Measurements from ENCODE around the gene CD5L. TPM values are rescaled to one million over a fixed set of nuclear protein-coding genes. Genes with fewer than 3 reads are reported as not detected.

The CD5L gene
- total RNA-seq, result 1 to 10 TPM in 1 of 9 donors, under 1 TPM in 5, not detected in 3; 0.14 to 1.4 (median 0.54) TPM
- polyA plus RNA-seq, result under 1 TPM; 0.04 to 0.99 TPM
- long read RNA-seq, donor 1, partial matches to known transcripts, result 0 of 2 reads
- long read RNA-seq, donor 1, other reads (novel, unspliced or antisense), result 2 of 2 reads
- long read RNA-seq, donor 2, partial matches to known transcripts, result 0 of 1 reads
- long read RNA-seq, donor 2, other reads (novel, unspliced or antisense), result 1 of 1 reads
- long read RNA-seq, donor 3, result 0 reads

DNA sequence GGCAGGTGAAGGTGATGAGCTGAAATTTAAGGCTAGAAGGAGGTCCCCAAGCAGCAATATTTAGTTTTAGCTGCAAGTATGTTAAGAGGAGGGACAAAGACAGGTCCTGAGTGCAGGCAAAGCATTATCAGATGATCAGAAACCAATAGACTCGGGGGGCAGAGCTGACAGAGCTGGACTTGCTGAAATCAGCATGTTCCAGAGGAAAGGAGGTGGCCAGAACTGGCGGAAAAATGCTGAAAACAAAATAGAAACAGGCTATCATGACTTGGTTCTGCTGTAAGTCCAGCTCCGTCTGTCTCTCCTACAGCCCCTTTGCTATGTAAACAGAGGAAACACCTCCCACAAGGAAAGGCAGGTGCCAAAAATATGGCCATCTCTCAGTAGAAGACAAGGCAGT, at the start of gene CD5L:
Gene CD5L, minus strand, starts transcription at position 101 of the 400 bp plus-strand sequence. CDS start 107 bp downstream, outside the sequence.
- H3K9me3 ChIP-seq, result no peaks in the 10 kb centered on the region
- no peak for TF ChIP-seq POLR2A (IDR thresholded peaks at IDR 0.05)
- TF ChIP-seq, protein P1, sequence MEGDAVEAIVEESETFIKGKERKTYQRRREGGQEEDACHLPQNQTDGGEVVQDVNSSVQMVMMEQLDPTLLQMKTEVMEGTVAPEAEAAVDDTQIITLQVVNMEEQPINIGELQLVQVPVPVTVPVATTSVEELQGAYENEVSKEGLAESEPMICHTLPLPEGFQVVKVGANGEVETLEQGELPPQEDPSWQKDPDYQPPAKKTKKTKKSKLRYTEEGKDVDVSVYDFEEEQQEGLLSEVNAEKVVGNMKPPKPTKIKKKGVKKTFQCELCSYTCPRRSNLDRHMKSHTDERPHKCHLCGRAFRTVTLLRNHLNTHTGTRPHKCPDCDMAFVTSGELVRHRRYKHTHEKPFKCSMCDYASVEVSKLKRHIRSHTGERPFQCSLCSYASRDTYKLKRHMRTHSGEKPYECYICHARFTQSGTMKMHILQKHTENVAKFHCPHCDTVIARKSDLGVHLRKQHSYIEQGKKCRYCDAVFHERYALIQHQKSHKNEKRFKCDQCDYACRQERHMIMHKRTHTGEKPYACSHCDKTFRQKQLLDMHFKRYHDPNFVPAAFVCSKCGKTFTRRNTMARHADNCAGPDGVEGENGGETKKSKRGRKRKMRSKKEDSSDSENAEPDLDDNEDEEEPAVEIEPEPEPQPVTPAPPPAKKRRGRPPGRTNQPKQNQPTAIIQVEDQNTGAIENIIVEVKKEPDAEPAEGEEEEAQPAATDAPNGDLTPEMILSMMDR (IDR thresholded peaks at IDR 0.05), result no peak
- H3K27ac ChIP-seq, result no peak within 1 kb of the TSS
- intact Hi-C loops (cut with DNase I), result no loop called here
- peaks cover 0 to 7% (median 0%) of the 10 kb centered on the region in 9 donors for H3K27me3 ChIP-seq
- no peak for DNase-seq
- peaks cover 0 to 23% (median 0%) of the 10 kb centered on the region in 12 donors for H3K4me1 ChIP-seq
- no peaks in the 10 kb centered on the region for H3K36me3 ChIP-seq
- ATAC-seq, result no peak
- 41 to 68% (median 45%) methylated on average over 3 of the region's 3 CpGs for WGBS, 4 donors
- no peak within 1 kb of the TSS for H3K4me3 ChIP-seq

DNA sequence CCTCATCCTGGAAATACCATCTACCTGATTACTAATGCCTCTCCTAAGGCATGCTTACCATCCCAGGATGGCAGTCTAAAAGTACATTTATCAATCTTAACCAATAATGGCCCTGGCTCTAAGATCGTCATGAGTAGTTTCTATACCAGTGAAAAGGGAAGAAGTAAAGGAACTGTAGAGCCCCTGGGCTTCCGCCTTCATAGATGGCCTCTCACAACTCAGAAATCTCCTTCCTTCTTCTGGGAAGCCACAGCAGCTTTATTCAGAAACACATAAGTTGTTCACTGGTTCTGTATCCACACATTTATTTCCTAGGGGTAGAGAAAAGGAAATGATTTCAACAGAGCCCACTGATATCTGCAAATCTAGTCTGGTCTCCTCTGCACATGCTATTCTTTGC, 41.0 kb upstream of the CD5L start:
- 77 to 94% (median 80%) methylated on average over 2 of the region's 2 CpGs for WGBS, 4 donors
- peak in 1 of 4 donors; percentile 31 for ATAC-seq

DNA sequence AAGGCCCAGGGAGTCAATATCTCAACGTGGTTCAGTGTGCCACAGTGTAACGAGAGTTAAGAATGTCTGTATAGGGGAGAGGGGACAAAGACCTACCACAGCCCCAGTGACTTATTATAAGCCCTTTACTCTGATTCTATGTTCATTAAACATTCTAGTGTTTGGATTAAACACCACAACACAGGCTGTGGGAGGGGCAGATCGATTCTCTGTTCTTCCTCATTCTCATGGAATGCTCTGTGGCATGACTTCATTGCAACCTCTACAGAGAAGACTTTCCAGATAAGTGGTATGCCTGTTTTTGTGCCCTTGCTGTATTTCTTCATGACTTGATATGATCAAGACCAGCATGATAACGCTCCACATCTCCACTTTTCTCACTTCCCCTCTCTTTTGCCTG, 39.0 kb upstream of the CD5L start:
- intact Hi-C loops (cut with DNase I), result loop anchor here in 1 of 10 donors (10.0 kb wide), 1 partner anchor 244 kb away; a partner anchor contains a TSS
- ATAC-seq, result no peak
- WGBS, 4 donors, result 49 to 71% (median 58%) methylated on average over 4 of the region's 4 CpGs
- no peak for DNase-seq
- Histone ChIP-seq H3K27ac (peak overlapping the region in 1 of 12 donors; percentile 2), H3K9me3 (no peaks in the 10 kb centered on the region), H3K4me1 (peaks cover 0 to 25% (median 0%) of the 10 kb centered on the region in 12 donors), H3K36me3 (no peaks in the 10 kb centered on the region), H3K4me3 (no peak overlapping the region), H3K27me3 (no peaks in the 10 kb centered on the region)
- TF ChIP-seq, protein P1 (IDR thresholded peaks at IDR 0.05), result no peak
- TF ChIP-seq POLR2A (IDR thresholded peaks at IDR 0.05), result no peak

More for the DNA sequence above, 41.0 kb upstream of the CD5L start:
- Histone ChIP-seq H3K27ac (peak overlapping the region in 1 of 12 donors; percentile 79), H3K4me3 (no peak overlapping the region), H3K9me3 (no peaks in the 10 kb centered on the region), H3K36me3 (no peaks in the 10 kb centered on the region), H3K27me3 (peaks cover 0 to 4% (median 0%) of the 10 kb centered on the region in 9 donors), H3K4me1 (peaks cover 0 to 25% (median 0%) of the 10 kb centered on the region in 12 donors)
- no peak for DNase-seq
- intact Hi-C loops (cut with DNase I), result loop anchor here in 1 of 10 donors (10.0 kb wide), 1 partner anchor 242 kb away; a partner anchor contains a TSS
- TF ChIP-seq, protein P1 (IDR thresholded peaks at IDR 0.05), result no peak
- TF ChIP-seq POLR2A (IDR thresholded peaks at IDR 0.05), result no peak

DNA sequence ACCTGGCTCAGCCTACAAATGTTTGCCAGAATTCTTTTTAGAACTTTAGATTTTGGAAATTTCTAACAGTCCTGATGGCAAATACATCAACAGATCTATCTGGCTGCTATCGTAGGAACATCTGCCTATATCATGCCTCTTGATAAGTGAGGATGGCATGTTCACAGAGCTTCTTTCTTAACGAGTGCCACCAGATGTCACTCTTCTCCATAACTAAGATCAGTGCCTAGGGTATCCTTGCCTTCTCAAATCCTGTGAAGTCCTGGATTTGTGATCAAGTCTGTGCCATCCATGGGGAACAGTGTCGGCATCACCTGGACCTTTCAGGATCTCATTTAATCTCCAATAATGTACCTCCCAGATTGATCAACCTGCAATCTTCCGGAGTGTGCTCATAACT, 36.5 kb upstream of the CD5L start:
- Histone ChIP-seq H3K4me3 (no peak overlapping the region), H3K4me1 (peaks cover 0 to 15% (median 0%) of the 10 kb centered on the region in 12 donors), H3K9me3 (no peaks in the 10 kb centered on the region), H3K27me3 (peaks cover 0 to 7% (median 0%) of the 10 kb centered on the region in 9 donors), H3K27ac (no peak overlapping the region), H3K36me3 (no peaks in the 10 kb centered on the region)
- ATAC-seq, result peak in 2 of 4 donors; percentile 44 to 68
- 17 to 43% (median 32%) methylated on average over 4 of the region's 4 CpGs for WGBS, 4 donors
- no peak for TF ChIP-seq POLR2A (IDR thresholded peaks at IDR 0.05)
- TF ChIP-seq, protein P1 (IDR thresholded peaks at IDR 0.05), result peak in 10 of 12 donors; percentile 33 to 56 (median 44)
- no peak for DNase-seq
- intact Hi-C loops (cut with DNase I), result loop anchor here (1.0 to 10.0 kb wide), 5 partner anchors 69 to 247 kb away; a partner anchor contains a TSS

Data from heart left ventricle (tissue), 16 donors.